Measurements from ENCODE around the gene ALPL. TPM values are rescaled to one million over a fixed set of nuclear protein-coding genes. Genes with fewer than 3 reads are reported as not detected.

ALPL gene
- total and polyA plus RNA-seq, 5 donors = 10.1 to 32.1 (median 14.1) TPM

GRCh38 chr1:21612057-21612456 lies 102.8 kb downstream of the ALPL start:
- no peak for ATAC-seq
- no peaks in the 10 kb centered on the region for H3K9me3 ChIP-seq (ENCODE audit: control insufficient read depth, low read length)
- DNase-seq = no peak
- no peaks in the 10 kb centered on the region for H3K4me1 ChIP-seq (ENCODE audit: control insufficient read depth, insufficient read depth, low read length)
- H3K27ac ChIP-seq (ENCODE audit: low read length) = no peak overlapping the region
- no peak overlapping the region for H3K4me3 ChIP-seq (ENCODE audit: low read length)
- intact Hi-C loops (cut with DNase I) = no loop called here
- 94% methylated on average over 13 of the region's 13 CpGs for WGBS
- H3K27me3 ChIP-seq (ENCODE audit: control insufficient read depth, insufficient read depth) = no peaks in the 10 kb centered on the region

GRCh38 chr1:21613072-21613867 lies 104.0 kb downstream of the ALPL start:
- H3K9me3 ChIP-seq (ENCODE audit: control insufficient read depth, low read length) = no peaks in the 10 kb centered on the region
- H3K4me3 ChIP-seq (ENCODE audit: low read length) = no peak overlapping the region
- ATAC-seq (no peak), DNase-seq (peak in 1 of 3 donors; percentile 51)
- no peak overlapping the region for H3K27ac ChIP-seq (ENCODE audit: low read length)
- H3K27me3 ChIP-seq (ENCODE audit: control insufficient read depth, insufficient read depth) = no peaks in the 10 kb centered on the region
- WGBS = 77% methylated on average over 19 of the region's 19 CpGs
- intact Hi-C loops (cut with DNase I) = no loop called here
- H3K4me1 ChIP-seq (ENCODE audit: control insufficient read depth, insufficient read depth, low read length) = no peaks in the 10 kb centered on the region

GRCh38 chr1:21614419-21615115 lies 105.3 kb downstream of the ALPL start:
- intact Hi-C loops (cut with DNase I) = no loop called here
- WGBS = 86% methylated on average over 11 of the region's 11 CpGs
- H3K4me3 ChIP-seq (ENCODE audit: low read length) = no peak overlapping the region
- no peak for DNase-seq
- no peak for ATAC-seq
- no peaks in the 10 kb centered on the region for H3K27me3 ChIP-seq (ENCODE audit: control insufficient read depth, insufficient read depth)
- no peak overlapping the region for H3K27ac ChIP-seq (ENCODE audit: low read length)
- no peaks in the 10 kb centered on the region for H3K9me3 ChIP-seq (ENCODE audit: control insufficient read depth, low read length)
- no peaks in the 10 kb centered on the region for H3K4me1 ChIP-seq (ENCODE audit: control insufficient read depth, insufficient read depth, low read length)

- Histone ChIP-seq H3K27me3 (ENCODE audit: control insufficient read depth, insufficient read depth) (no peaks in the 10 kb centered on the region), H3K9me3 (ENCODE audit: control insufficient read depth, low read length) (no peaks in the 10 kb centered on the region)
- WGBS = 73% methylated on average over 8 of the region's 8 CpGs
These were observed 107.1 kb downstream of the ALPL start for GRCh38 chr1:21616372-21616771.

GRCh38 chr1:21617126-21617738 lies 108.0 kb downstream of the ALPL start:
- DNase-seq = no peak
- ATAC-seq = no peak
- no peaks in the 10 kb centered on the region for H3K4me1 ChIP-seq (ENCODE audit: control insufficient read depth, insufficient read depth, low read length)
- H3K9me3 ChIP-seq (ENCODE audit: control insufficient read depth, low read length) = no peaks in the 10 kb centered on the region
- H3K4me3 ChIP-seq (ENCODE audit: low read length) = no peak overlapping the region
- H3K27ac ChIP-seq (ENCODE audit: low read length) = no peak overlapping the region
- intact Hi-C loops (cut with DNase I) = no loop called here
- WGBS = 92% methylated on average over 16 of the region's 16 CpGs
- H3K27me3 ChIP-seq (ENCODE audit: control insufficient read depth, insufficient read depth) = no peaks in the 10 kb centered on the region

More at GRCh38 chr1:21616372-21616771, 107.1 kb downstream of the ALPL start:
- Histone ChIP-seq H3K4me1 (ENCODE audit: control insufficient read depth, insufficient read depth, low read length) (no peaks in the 10 kb centered on the region), H3K4me3 (ENCODE audit: low read length) (no peak overlapping the region), H3K27ac (ENCODE audit: low read length) (no peak overlapping the region)
- intact Hi-C loops (cut with DNase I) = no loop called here
- DNase-seq (no peak), ATAC-seq (no peak)

- 84% methylated on average over 7 of the region's 7 CpGs for WGBS
- intact Hi-C loops (cut with DNase I) = no loop called here
- no peaks in the 10 kb centered on the region for H3K4me1 ChIP-seq (ENCODE audit: control insufficient read depth, insufficient read depth, low read length)
These were observed 108.8 kb downstream of the ALPL start for GRCh38 chr1:21618059-21618458.

GRCh38 chr1:21618561-21619374 lies 109.5 kb downstream of the ALPL start:
- no peaks in the 10 kb centered on the region for H3K4me1 ChIP-seq (ENCODE audit: control insufficient read depth, insufficient read depth, low read length)
- no peaks in the 10 kb centered on the region for H3K27me3 ChIP-seq (ENCODE audit: control insufficient read depth, insufficient read depth)
- H3K27ac ChIP-seq (ENCODE audit: low read length) = no peak overlapping the region
- ATAC-seq (no peak), DNase-seq (peak in 1 of 3 donors; percentile 69)
- no peak overlapping the region for H3K4me3 ChIP-seq (ENCODE audit: low read length)
- WGBS = 21% methylated on average over 22 of the region's 22 CpGs
- intact Hi-C loops (cut with DNase I) = no loop called here
- no peaks in the 10 kb centered on the region for H3K9me3 ChIP-seq (ENCODE audit: control insufficient read depth, low read length)

More at GRCh38 chr1:21618059-21618458, 108.8 kb downstream of the ALPL start:
- H3K4me3 ChIP-seq (ENCODE audit: low read length) = no peak overlapping the region
- H3K27me3 ChIP-seq (ENCODE audit: control insufficient read depth, insufficient read depth) = no peaks in the 10 kb centered on the region
- no peak for DNase-seq
- no peak for ATAC-seq
- H3K27ac ChIP-seq (ENCODE audit: low read length) = no peak overlapping the region
- no peaks in the 10 kb centered on the region for H3K9me3 ChIP-seq (ENCODE audit: control insufficient read depth, low read length)

- no peaks in the 10 kb centered on the region for H3K9me3 ChIP-seq (ENCODE audit: control insufficient read depth, low read length)
- H3K27ac ChIP-seq (ENCODE audit: low read length) = no peak overlapping the region
- intact Hi-C loops (cut with DNase I) = no loop called here
- no peaks in the 10 kb centered on the region for H3K4me1 ChIP-seq (ENCODE audit: control insufficient read depth, insufficient read depth, low read length)
- WGBS = 45% methylated on average over 7 of the region's 7 CpGs
- H3K4me3 ChIP-seq (ENCODE audit: low read length) = no peak overlapping the region
- H3K27me3 ChIP-seq (ENCODE audit: control insufficient read depth, insufficient read depth) = no peaks in the 10 kb centered on the region
- DNase-seq (no peak), ATAC-seq (no peak)
These were observed 110.2 kb downstream of the ALPL start for GRCh38 chr1:21619375-21619947.

GRCh38 chr1:21620011-21620410 lies 110.8 kb downstream of the ALPL start:
- H3K4me3 ChIP-seq (ENCODE audit: low read length) = no peak overlapping the region
- 51% methylated on average over 12 of the region's 12 CpGs for WGBS
- no peaks in the 10 kb centered on the region for H3K9me3 ChIP-seq (ENCODE audit: control insufficient read depth, low read length)
- no peaks in the 10 kb centered on the region for H3K27me3 ChIP-seq (ENCODE audit: control insufficient read depth, insufficient read depth)
- ATAC-seq (peak in 1 of 2 donors; percentile 3), DNase-seq (peak in 2 of 3 donors; percentile 49 to 51)
- H3K27ac ChIP-seq (ENCODE audit: low read length) = no peak overlapping the region
- intact Hi-C loops (cut with DNase I) = no loop called here
- H3K4me1 ChIP-seq (ENCODE audit: control insufficient read depth, insufficient read depth, low read length) = no peaks in the 10 kb centered on the region

- 15% methylated on average over 16 of the region's 16 CpGs for WGBS
- ATAC-seq (peak; percentile 30 to 43), DNase-seq (peak in 2 of 3 donors; percentile 57 to 66)
- H3K27me3 ChIP-seq (ENCODE audit: control insufficient read depth, insufficient read depth) = no peaks in the 10 kb centered on the region
- H3K4me1 ChIP-seq (ENCODE audit: control insufficient read depth, insufficient read depth, low read length) = no peaks in the 10 kb centered on the region
- intact Hi-C loops (cut with DNase I) = no loop called here
- H3K27ac ChIP-seq (ENCODE audit: low read length) = no peak overlapping the region
- H3K4me3 ChIP-seq (ENCODE audit: low read length) = no peak overlapping the region
- H3K9me3 ChIP-seq (ENCODE audit: control insufficient read depth, low read length) = no peaks in the 10 kb centered on the region
These were observed 111.3 kb downstream of the ALPL start for GRCh38 chr1:21620496-21620895.

Measured in right cardiac atrium (tissue), 5 donors.